Measurements from ENCODE around the gene FOSL2. TPM values are rescaled to one million over a fixed set of nuclear protein-coding genes. Genes with fewer than 3 reads are reported as not detected.

FOSL2 gene
- total RNA-seq, 1 donor from 2014 or later: 77.1 TPM

GRCh38 chr2:28453396-28453795 lies 60.7 kb downstream of the FOSL2 start:
- no peak for TF ChIP-seq CTCF (IDR thresholded peaks at IDR 0.05; ENCODE audit: insufficient read depth, low read length, severe bottlenecking)
- Histone ChIP-seq H3K4me3 (ENCODE audit: low read depth, low read length) (no peak overlapping the region), H3K36me3 (ENCODE audit: control insufficient read depth, insufficient read depth, low read length) (no peaks in the 10 kb centered on the region), H3K27me3 (ENCODE audit: control insufficient read depth, insufficient read depth, low read length) (no peaks in the 10 kb centered on the region)
- DNase-seq (ENCODE audit: low read depth) (no peak), FAIRE-seq (no peak)

GRCh38 chr2:28454016-28454930 lies 61.6 kb downstream of the FOSL2 start:
- DNase-seq (ENCODE audit: low read depth): peak; percentile 85
- Histone ChIP-seq H3K4me3 (ENCODE audit: low read depth, low read length) (no peak overlapping the region), H3K36me3 (ENCODE audit: control insufficient read depth, insufficient read depth, low read length) (no peaks in the 10 kb centered on the region), H3K27me3 (ENCODE audit: control insufficient read depth, insufficient read depth, low read length) (no peaks in the 10 kb centered on the region)
- peak; percentile 75 for FAIRE-seq
- peak; percentile 52 for TF ChIP-seq CTCF (IDR thresholded peaks at IDR 0.05; ENCODE audit: insufficient read depth, low read length, severe bottlenecking)

- DNase-seq (ENCODE audit: low read depth) (no peak), FAIRE-seq (no peak)
- TF ChIP-seq CTCF (IDR thresholded peaks at IDR 0.05; ENCODE audit: insufficient read depth, low read length, severe bottlenecking): no peak
- no peaks in the 10 kb centered on the region for H3K36me3 ChIP-seq (ENCODE audit: control insufficient read depth, insufficient read depth, low read length)
- no peak overlapping the region for H3K4me3 ChIP-seq (ENCODE audit: low read depth, low read length)
- no peaks in the 10 kb centered on the region for H3K27me3 ChIP-seq (ENCODE audit: control insufficient read depth, insufficient read depth, low read length)
These were observed 64.6 kb downstream of the FOSL2 start for GRCh38 chr2:28457237-28457636.

- Histone ChIP-seq H3K4me3 (ENCODE audit: low read depth, low read length) (no peak overlapping the region), H3K27me3 (ENCODE audit: control insufficient read depth, insufficient read depth, low read length) (no peaks in the 10 kb centered on the region), H3K36me3 (ENCODE audit: control insufficient read depth, insufficient read depth, low read length) (no peaks in the 10 kb centered on the region)
- no peak for FAIRE-seq
- no peak for TF ChIP-seq CTCF (IDR thresholded peaks at IDR 0.05; ENCODE audit: insufficient read depth, low read length, severe bottlenecking)
- DNase-seq (ENCODE audit: low read depth): no peak
These were observed 68.4 kb downstream of the FOSL2 start for GRCh38 chr2:28461056-28461455.

GRCh38 chr2:28462122-28462521 lies 69.5 kb downstream of the FOSL2 start:
- no peaks in the 10 kb centered on the region for H3K36me3 ChIP-seq (ENCODE audit: control insufficient read depth, insufficient read depth, low read length)
- no peak for FAIRE-seq
- no peak overlapping the region for H3K4me3 ChIP-seq (ENCODE audit: low read depth, low read length)
- DNase-seq (ENCODE audit: low read depth): no peak
- H3K27me3 ChIP-seq (ENCODE audit: control insufficient read depth, insufficient read depth, low read length): no peaks in the 10 kb centered on the region
- no peak for TF ChIP-seq CTCF (IDR thresholded peaks at IDR 0.05; ENCODE audit: insufficient read depth, low read length, severe bottlenecking)

Data from bronchial epithelial cell (primary cell).